Measurements from ENCODE around the gene R3HCC1L.
"Not testable (repeated sequence)": the region's sequence is repeated elsewhere in the genome, so short reads cannot be mapped to it uniquely, and the experiment has no call there.

The R3HCC1L gene

DNA sequence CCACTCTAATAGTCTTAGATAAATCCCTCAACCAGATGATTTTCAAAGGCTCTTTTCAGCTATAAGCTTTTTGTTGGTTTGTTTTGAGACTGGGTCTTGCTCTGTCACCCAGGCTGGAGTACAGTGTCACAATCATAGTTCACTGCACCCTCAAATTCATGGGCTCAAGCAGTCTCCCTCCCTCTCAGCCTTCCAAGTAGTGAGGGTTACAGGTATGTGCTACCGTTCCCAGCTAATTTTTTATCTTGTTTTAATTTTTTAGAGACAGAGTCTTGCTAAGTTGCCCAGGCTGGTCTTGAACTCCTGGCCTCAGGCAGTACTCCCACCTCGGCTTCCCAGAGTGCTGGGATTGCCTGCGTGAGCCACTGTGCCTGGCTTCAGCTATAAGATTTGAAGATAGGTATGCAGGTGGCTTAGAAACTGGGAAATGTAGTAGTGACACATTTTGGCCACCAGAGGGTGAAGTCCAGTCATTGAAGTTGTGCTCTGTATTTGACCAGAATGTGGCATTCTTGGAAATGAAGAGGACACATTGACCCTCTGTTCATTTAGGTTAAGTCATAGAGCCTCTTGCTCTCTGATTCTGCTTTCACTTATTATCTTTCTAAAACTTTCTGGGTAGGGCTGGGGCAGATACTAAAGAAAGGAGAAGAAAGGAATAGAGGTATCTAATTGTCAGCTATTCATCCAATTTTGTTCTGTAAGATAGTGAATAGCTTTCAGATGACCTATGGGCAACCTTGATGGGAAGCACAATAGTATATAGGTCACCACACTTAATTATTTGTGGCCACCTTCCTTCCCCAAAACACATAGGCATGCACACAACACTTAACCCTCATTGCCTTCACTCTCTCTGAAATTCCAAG lies 36.0 kb downstream of the R3HCC1L start:
- DNase-seq (ENCODE audit: low spot score): peak; percentile 32
- in situ Hi-C loops (cut with MboI; ENCODE audit: low pct_unique_long_range_greater_than_20kb, low sequenced_read_pairs, unreplicated experiment): no loop called here

DNA sequence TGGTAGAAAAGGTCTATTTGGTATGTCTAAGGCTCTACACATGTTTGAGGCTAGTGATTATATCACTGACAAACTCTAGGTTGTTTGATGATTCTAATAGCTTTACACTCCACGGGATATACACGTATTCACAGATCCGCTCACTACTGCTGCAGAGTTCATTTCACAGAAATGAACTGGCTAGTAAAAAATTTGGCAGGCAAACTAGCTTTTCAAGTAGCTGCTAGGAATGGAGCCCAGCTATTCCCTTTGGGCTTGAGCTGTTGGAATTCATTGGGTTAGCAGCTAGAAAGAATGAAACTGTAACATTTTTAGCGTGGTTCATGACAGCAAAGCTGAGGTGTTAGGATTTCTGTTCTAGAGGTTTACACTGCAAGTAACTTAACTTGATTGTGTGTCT lies 37.6 kb downstream of the R3HCC1L start:
- in situ Hi-C loops (cut with MboI; ENCODE audit: low pct_unique_long_range_greater_than_20kb, low sequenced_read_pairs, unreplicated experiment): no loop called here
- TF ChIP-seq, protein P1, sequence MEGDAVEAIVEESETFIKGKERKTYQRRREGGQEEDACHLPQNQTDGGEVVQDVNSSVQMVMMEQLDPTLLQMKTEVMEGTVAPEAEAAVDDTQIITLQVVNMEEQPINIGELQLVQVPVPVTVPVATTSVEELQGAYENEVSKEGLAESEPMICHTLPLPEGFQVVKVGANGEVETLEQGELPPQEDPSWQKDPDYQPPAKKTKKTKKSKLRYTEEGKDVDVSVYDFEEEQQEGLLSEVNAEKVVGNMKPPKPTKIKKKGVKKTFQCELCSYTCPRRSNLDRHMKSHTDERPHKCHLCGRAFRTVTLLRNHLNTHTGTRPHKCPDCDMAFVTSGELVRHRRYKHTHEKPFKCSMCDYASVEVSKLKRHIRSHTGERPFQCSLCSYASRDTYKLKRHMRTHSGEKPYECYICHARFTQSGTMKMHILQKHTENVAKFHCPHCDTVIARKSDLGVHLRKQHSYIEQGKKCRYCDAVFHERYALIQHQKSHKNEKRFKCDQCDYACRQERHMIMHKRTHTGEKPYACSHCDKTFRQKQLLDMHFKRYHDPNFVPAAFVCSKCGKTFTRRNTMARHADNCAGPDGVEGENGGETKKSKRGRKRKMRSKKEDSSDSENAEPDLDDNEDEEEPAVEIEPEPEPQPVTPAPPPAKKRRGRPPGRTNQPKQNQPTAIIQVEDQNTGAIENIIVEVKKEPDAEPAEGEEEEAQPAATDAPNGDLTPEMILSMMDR (IDR thresholded peaks at IDR 0.05; ENCODE audit: extremely low read depth, insufficient read depth, missing control alignments): no peak
- no peak for DNase-seq (ENCODE audit: low spot score)

More for the DNA sequence above, 36.0 kb downstream of the R3HCC1L start:
- TF ChIP-seq, protein P1 (IDR thresholded peaks at IDR 0.05; ENCODE audit: extremely low read depth, insufficient read depth, missing control alignments): peak; percentile 57

DNA sequence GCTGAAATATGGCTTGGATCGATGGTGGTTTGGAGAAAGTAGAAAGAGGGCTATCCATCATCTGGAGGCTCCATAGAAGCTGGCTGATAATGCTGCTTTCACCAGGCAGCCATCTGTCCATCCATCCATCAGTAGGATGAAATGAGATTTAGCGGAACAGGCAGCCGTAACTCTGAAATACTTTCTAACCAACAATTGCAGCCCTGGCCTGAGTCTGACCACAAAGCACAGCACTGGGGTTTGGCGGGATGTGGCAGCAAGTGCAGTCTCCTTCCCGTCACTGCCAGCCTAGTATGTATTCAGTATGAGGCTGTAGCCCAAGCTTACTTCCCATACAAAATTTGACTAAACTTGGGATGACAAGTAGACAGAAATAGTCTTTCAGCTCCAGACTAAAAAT lies 38.0 kb downstream of the R3HCC1L start:
- TF ChIP-seq, protein P1 (IDR thresholded peaks at IDR 0.05; ENCODE audit: extremely low read depth, insufficient read depth, missing control alignments): no peak
- in situ Hi-C loops (cut with MboI; ENCODE audit: low pct_unique_long_range_greater_than_20kb, low sequenced_read_pairs, unreplicated experiment): no loop called here
- DNase-seq (ENCODE audit: low spot score): no peak

DNA sequence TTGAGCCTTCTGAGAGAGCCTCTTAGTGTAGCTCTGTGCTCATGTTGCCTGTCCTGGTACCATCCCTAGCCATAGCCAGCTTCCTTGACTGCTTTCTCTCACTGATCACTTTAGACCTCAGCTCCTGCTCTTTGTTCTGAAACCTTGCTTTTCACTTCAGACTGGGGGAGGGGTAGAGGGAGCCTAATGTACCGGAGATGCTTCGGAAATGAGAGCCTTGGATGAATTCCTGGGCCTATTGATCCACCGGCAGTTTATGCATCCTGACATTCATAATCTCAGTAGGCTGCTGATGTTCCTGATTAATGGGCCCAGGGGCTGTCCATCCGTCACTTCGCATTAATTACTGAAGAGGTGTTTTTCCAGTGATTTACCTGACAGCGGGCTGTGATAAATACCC lies 38.8 kb downstream of the R3HCC1L start:
- in situ Hi-C loops (cut with MboI; ENCODE audit: low pct_unique_long_range_greater_than_20kb, low sequenced_read_pairs, unreplicated experiment): no loop called here

DNA sequence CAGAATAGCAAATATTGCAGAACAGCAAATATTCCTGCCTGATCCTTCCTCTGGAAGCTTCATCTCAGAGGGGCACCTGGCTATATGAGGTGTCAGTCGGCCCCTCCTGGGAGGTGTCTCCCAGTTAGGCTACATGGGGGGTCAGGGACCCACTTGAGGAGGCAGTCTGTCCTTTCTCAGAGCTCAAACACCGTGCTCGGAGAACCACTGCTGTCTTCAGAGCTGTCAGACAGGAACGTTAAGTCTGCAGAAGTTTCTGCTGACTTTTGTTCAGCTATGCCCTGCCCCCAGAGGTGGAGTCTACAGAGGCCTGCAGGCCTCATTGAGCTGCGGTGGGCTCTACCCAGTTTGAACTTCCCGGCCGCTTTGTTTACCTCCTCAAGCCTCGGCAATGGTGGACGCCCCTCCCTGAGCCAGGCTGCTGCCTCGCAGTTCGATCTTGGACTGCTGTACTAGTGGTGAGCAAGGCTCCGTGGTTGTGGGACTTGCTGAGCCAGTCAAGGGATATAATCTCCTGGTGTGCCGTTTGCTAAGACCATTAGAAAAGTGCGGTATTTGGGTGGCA lies 48.0 kb downstream of the R3HCC1L start:
- in situ Hi-C loops (cut with MboI; ENCODE audit: low pct_unique_long_range_greater_than_20kb, low sequenced_read_pairs, unreplicated experiment): not testable (repeated sequence)

More for the DNA sequence above, 38.8 kb downstream of the R3HCC1L start:
- TF ChIP-seq, protein P1 (IDR thresholded peaks at IDR 0.05; ENCODE audit: extremely low read depth, insufficient read depth, missing control alignments): no peak
- no peak for DNase-seq (ENCODE audit: low spot score)

DNA sequence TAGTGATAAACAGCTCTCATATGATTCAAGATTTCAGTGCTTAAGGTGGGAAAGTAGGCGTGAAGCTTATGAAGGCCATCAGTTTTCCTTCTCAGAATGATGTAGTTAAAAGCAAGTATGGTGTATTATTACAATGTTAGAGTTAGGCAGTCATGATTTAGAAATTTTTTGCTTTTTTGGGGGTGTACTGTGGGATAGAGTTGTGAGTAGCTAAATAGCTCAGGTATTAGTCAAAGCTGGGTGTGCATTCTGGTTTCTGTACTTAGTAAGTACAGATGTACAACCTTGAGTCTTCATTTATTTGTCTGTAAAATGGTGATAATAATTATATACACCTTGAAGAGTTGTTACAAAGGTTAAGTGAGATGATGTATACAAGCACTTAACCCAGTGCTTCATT lies 52.2 kb downstream of the R3HCC1L start:
- DNase-seq (ENCODE audit: low spot score): no peak
- in situ Hi-C loops (cut with MboI; ENCODE audit: low pct_unique_long_range_greater_than_20kb, low sequenced_read_pairs, unreplicated experiment): no loop called here
- TF ChIP-seq, protein P1 (IDR thresholded peaks at IDR 0.05; ENCODE audit: extremely low read depth, insufficient read depth, missing control alignments): no peak

More for the DNA sequence above, 48.0 kb downstream of the R3HCC1L start:
- DNase-seq (ENCODE audit: low spot score): not testable (repeated sequence)

DNA sequence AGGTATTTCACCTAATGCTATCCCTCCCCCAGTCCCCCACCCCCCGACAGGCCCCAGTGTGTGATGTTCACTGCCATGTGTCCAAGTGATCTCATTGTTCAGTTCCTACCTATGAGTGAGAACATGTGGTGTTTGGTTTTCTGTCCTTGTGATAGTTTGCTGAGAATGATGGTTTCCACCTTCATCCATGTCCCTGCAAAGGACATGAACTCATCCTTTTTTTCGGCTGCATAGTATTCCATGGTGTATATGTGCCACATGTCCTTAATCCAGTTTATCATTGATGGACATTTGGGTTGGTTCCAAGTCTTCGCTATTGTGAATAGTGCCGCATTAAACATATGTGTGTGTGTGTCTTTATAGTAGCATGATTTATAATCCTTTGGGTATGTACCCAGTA lies 56.3 kb downstream of the R3HCC1L start:
- in situ Hi-C loops (cut with MboI; ENCODE audit: low pct_unique_long_range_greater_than_20kb, low sequenced_read_pairs, unreplicated experiment); DNase-seq (ENCODE audit: low spot score): not testable (repeated sequence)

Data from GM13977 (cell line).